ENCODE measurements around the gene HOXC6. TPM values are rescaled to one million over a fixed set of nuclear protein-coding genes. Genes with fewer than 3 reads are reported as not detected.

The HOXC6 gene
- total and polyA plus RNA-seq, 9 of the 15 experiments (the other 6 are each of a cell fraction or from before 2014, with no cell fraction given) = 0.06 to 4.0 (median 1.4) TPM

DNA sequence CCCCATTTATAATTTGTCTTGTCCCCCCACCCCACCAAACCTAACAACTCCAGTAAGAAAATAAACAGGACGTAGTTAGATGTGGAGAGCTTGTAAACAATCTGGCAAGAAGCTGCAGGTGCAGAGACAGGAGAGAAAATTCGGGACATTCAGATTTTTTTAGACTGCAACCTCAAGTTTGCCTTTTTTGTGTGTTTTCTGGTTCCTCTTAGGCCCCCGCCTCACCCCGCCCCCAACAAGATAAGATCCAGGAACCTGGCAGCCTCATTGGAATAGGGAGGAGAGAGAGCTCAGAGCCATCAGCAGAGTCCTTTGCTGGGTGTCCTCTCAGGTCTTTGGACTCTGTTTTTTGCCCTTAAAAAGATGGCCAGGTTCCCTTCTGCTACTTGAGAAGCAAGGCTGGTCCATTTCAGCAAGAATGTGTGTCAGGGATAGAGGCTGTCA is 40.4 kb upstream of the HOXC6 start:
- H3K9me3 ChIP-seq (replicated peaks; ENCODE audit: control insufficient read depth, insufficient read depth, low read depth, low read length) = no peaks in the 10 kb centered on the region
- peaks cover 35 to 49% of the 10 kb centered on the region in 2 experiments for H3K4me1 ChIP-seq (replicated peaks in 1 of 2; ENCODE audit: control insufficient read depth in 2 of 2, insufficient read depth in 2 of 2, low read length in 2 of 2)
- in situ Hi-C loops (cut with MboI) (loop anchor here (5.0 to 10.0 kb wide), 2 partner anchors 214 to 377 kb away; partner anchors contain the start of gene GPR84), intact Hi-C loops (cut with micrococcal nuclease) (loop anchor here (10.0 kb wide), 1 partner anchor 377 kb away; the partner anchor contains the start of gene GPR84)
- POLR2A ChIA-PET = interaction anchor here (0.6 to 3.2 kb wide), 13 partner anchors 10 to 231 kb away, joined by 3 to 43 read pairs (median 4); partner anchors contain the start of genes HOXC9 and SMUG1
- TF ChIP-seq ARID1B (IDR thresholded peaks at IDR 0.05) (0 out of 2 replicates have a peak, but pooled peaks have one; percentile 19), RCOR1 (IDR thresholded peaks at IDR 0.05; ENCODE audit: borderline replicate concordance in 1 of 2, low read depth in 2 of 2, low read length in 2 of 2) (peak in 1 of 2 experiments; percentile 27; a peak in 1 of 4 replicates), ZNF444 (CRISPR knock-in tag; IDR thresholded peaks at IDR 0.05) (no peak), ETV5 (CRISPR knock-in tag; IDR thresholded peaks at IDR 0.05; ENCODE audit: low read depth) (no peak), MYC (IDR thresholded peaks at IDR 0.05; ENCODE audit: low read depth, low read length) (no peak), MYC (CRISPR knock-in tag; IDR thresholded peaks at IDR 0.05; ENCODE audit: borderline replicate concordance, low read depth) (no peak), TCFL5 (CRISPR knock-in tag; conservative IDR thresholded peaks at IDR 0.05) (no peak), MAZ (CRISPR knock-in tag; conservative IDR thresholded peaks at IDR 0.05 in 1 of 2, IDR thresholded peaks at IDR 0.05 in 1 of 2) (peak; percentile 38 to 41; a peak in 1 of 4 replicates), ZNF263 (CRISPR knock-in tag; IDR thresholded peaks at IDR 0.05; ENCODE audit: borderline replicate concordance) (peak; percentile 28; the same call in 1 of the 2 replicates), ZNF143 (CRISPR knock-in tag; IDR thresholded peaks at IDR 0.05) (no peak), TEAD4 (IDR thresholded peaks at IDR 0.05; ENCODE audit: low read length) (no peak; the same call in 1 of the 2 replicates), TEAD4 (CRISPR knock-in tag; IDR thresholded peaks at IDR 0.05; ENCODE audit: borderline replicate concordance) (no peak), MCM2 (IDR thresholded peaks at IDR 0.05; ENCODE audit: low read depth) (no peak), CXXC5 (CRISPR knock-in tag; IDR thresholded peaks at IDR 0.05) (0 out of 2 replicates have a peak, but pooled peaks have one; percentile 13), VEZF1 (CRISPR knock-in tag; IDR thresholded peaks at IDR 0.05) (peak; percentile 77), ZSCAN32 (CRISPR knock-in tag; IDR thresholded peaks at IDR 0.05) (no peak), ZNF586 (CRISPR knock-in tag; conservative IDR thresholded peaks at IDR 0.05) (no peak), HDAC1 (IDR thresholded peaks at IDR 0.05) (no peak), SRF (CRISPR knock-in tag; IDR thresholded peaks at IDR 0.05) (0 out of 4 replicates have a peak, but pooled peaks of 1 of the 2 experiments have one; percentile 35), PYGO2 (tag; IDR thresholded peaks at IDR 0.05) (no peak)
- H2AFZ ChIP-seq (ENCODE audit: low read depth, low read length) = peak overlapping the region; percentile 51
- DNase-seq (ENCODE audit: extremely low read depth in 1 of 4, low spot score in 3 of 4) = peak in 3 of 4 experiments; percentile 42 to 69 (median 67)
- ATAC-seq = peak; percentile 52; the same call in 2 of the 3 replicates
- peaks cover 0 to 16% of the 10 kb centered on the region in 2 experiments; a peak in 3 of 5 replicates for H3K27me3 ChIP-seq (ENCODE audit: control insufficient read depth in 2 of 2, insufficient read depth in 2 of 2, low read length in 2 of 2)
- H3K4me3 ChIP-seq = no peak overlapping the region
- H3K36me3 ChIP-seq (ENCODE audit: control insufficient read depth, insufficient read depth, low read length) = no peaks in the 10 kb centered on the region
- no peaks in the 10 kb centered on the region for H3K9me1 ChIP-seq (ENCODE audit: control insufficient read depth, insufficient read depth, low read length)
- H3K79me2 ChIP-seq (ENCODE audit: control insufficient read depth, insufficient read depth, low read length) = no peaks in the 10 kb centered on the region
- H4K20me1 ChIP-seq (replicated peaks; ENCODE audit: control insufficient read depth, insufficient read depth, low read length) = no peaks in the 10 kb centered on the region
- H3K9ac ChIP-seq (ENCODE audit: insufficient read depth in 1 of 2, low read depth in 2 of 2, low read length in 2 of 2) = no peak overlapping the region
- CTCF ChIA-PET (ENCODE audit: low intra/inter-chr PET ratio) = interaction anchor here (0.7 to 3.9 kb wide), 3 partner anchors 16 to 227 kb away, joined by 3 to 26 read pairs (median 3); no protein-coding TSS in a partner anchor
- no TSS peak for BruUV-seq (replicated peaks)
- H3K4me2 ChIP-seq (ENCODE audit: insufficient read depth, low read length) = no peak overlapping the region; the same call in 1 of the 2 replicates
- no peak overlapping the region for H3K27ac ChIP-seq (ENCODE audit: extremely low read depth, low read depth, low read length)
- peak; percentile 84 for FAIRE-seq
- WGBS (ENCODE audit: insufficient coverage, low coverage, missing lambda C conversion rate) = 6% methylated on average over 2 of the region's 4 CpGs
